ENCODE measurements around the gene GNG13. TPM values are rescaled to one million over a fixed set of nuclear protein-coding genes. Genes with fewer than 3 reads are reported as not detected.

The GNG13 gene
- total and polyA plus RNA-seq, 2 of the 4 experiments (the other 2 are of a cell fraction): not detected

GRCh38 chr16:817001-817906 lies 16.7 kb upstream of the GNG13 start:
- Histone ChIP-seq H3K4me1 (ENCODE audit: control insufficient read depth, insufficient read depth, low read length) (peaks cover 2% of the 10 kb centered on the region; the same call in 1 of the 2 replicates), H3K18ac (ENCODE audit: low read depth, low read length) (no peak overlapping the region), H2BK5ac (ENCODE audit: low read depth, low read length, poor library complexity, severe bottlenecking) (no peak overlapping the region), H4K91ac (ENCODE audit: insufficient read depth, low read depth, low read length) (no peak overlapping the region), H3K9me1 (ENCODE audit: insufficient read depth, low read length) (no peaks in the 10 kb centered on the region), H3K23ac (ENCODE audit: low read depth, low read length) (no peak overlapping the region), H2BK120ac (ENCODE audit: low read depth, low read length) (no peak overlapping the region), H2BK20ac (ENCODE audit: low read depth, low read length) (no peak overlapping the region), H4K20me1 (ENCODE audit: insufficient read depth, low read length) (no peaks in the 10 kb centered on the region), H3K27me3 (ENCODE audit: control insufficient read depth, insufficient read depth, low read length) (peaks cover 24% of the 10 kb centered on the region), H3K9ac (ENCODE audit: low read depth, low read length) (no peak overlapping the region), H4K8ac (ENCODE audit: low read depth in 2 of 2, low read length in 2 of 2) (no peak overlapping the region), H2AK9ac (replicated peaks; ENCODE audit: low read depth, low read length, poor library complexity) (no peak overlapping the region), H4K5ac (ENCODE audit: low read depth, low read length) (no peak overlapping the region), H3K14ac (replicated peaks; ENCODE audit: low read depth, low read length) (no peak overlapping the region), H3K27ac (ENCODE audit: insufficient read depth, low read length) (no peak overlapping the region), H3K4me2 (ENCODE audit: low read depth, low read length) (no peak overlapping the region), H2BK15ac (ENCODE audit: low read depth, low read length) (no peak overlapping the region), H2AFZ (replicated peaks; ENCODE audit: low read length, poor library complexity) (no peak overlapping the region), H2AK5ac (ENCODE audit: low read depth, low read length) (no peak overlapping the region), H3K4me3 (ENCODE audit: insufficient read depth, low read depth, low read length) (no peak overlapping the region), H3K79me1 (ENCODE audit: low read depth in 1 of 2, low read length in 2 of 2) (no peaks in the 10 kb centered on the region), H3K36me3 (ENCODE audit: control insufficient read depth, insufficient read depth, low read length) (no peaks in the 10 kb centered on the region), H3K4ac (ENCODE audit: low read depth, low read length) (no peak overlapping the region), H3K56ac (ENCODE audit: extremely low read depth, insufficient read depth, low read length) (no peak overlapping the region), H3K9me3 (ENCODE audit: control insufficient read depth, insufficient read depth, low read length) (no peaks in the 10 kb centered on the region; the same call in none of the 2 replicates)
- no peak for TF ChIP-seq CTCF (conservative IDR thresholded peaks at IDR 0.05; ENCODE audit: low read depth, low read length)
- TF ChIP-seq FOS (IDR thresholded peaks at IDR 0.05; ENCODE audit: low read depth, low read length): no peak
- no peak for TF ChIP-seq ELK1 (IDR thresholded peaks at IDR 0.05; ENCODE audit: borderline replicate concordance, low read depth, low read length)
- TF ChIP-seq CHD1 (IDR thresholded peaks at IDR 0.05; ENCODE audit: low read depth, low read length): no peak
- no peak for TF ChIP-seq MXI1 (IDR thresholded peaks at IDR 0.05; ENCODE audit: borderline replicate concordance, low read depth, low read length)
- no peak for TF ChIP-seq RFX5 (IDR thresholded peaks at IDR 0.05; ENCODE audit: low read depth, low read length)
- TF ChIP-seq CEBPB (IDR thresholded peaks at IDR 0.05; ENCODE audit: low read depth, low read length): no peak
- no peak for TF ChIP-seq RCOR1 (IDR thresholded peaks at IDR 0.05; ENCODE audit: insufficient replicate concordance, low read length)
- no peak for TF ChIP-seq RAD21 (IDR thresholded peaks at IDR 0.05; ENCODE audit: low read length)
- intact Hi-C loops (cut with micrococcal nuclease) (no loop called here), dilution Hi-C loops (cut with HindIII; ENCODE audit: low sequenced_read_pairs, unreplicated experiment) (no loop called here), in situ Hi-C loops (cut with MboI; ENCODE audit: low sequenced_read_pairs) (loop anchor here (25.0 kb wide), 1 partner anchor 395 kb away; no protein-coding TSS in a partner anchor)
- ATAC-seq (ENCODE audit: low read depth) (no peak), DNase-seq (no peak)
- POLR2A ChIA-PET (ENCODE audit: unreplicated experiment): no interaction called here
- 56% methylated on average over 25 of the region's 71 CpGs; no CpG with 5 or more reads in 1 of the 2 experiments for WGBS, 2 experiments (ENCODE audit: extremely low coverage in 2 of 2, insufficient read length in 1 of 2)
- CTCF ChIA-PET: no interaction called here
- BruUV-seq (replicated peaks): no TSS peak

Measured in IMR-90 (cell line).